Stomach (tissue), 4 donors: ENCODE data around the gene TBC1D14.

Experiments used
- CTCF ChIP-seq, 7 experiments: fragments of 450-650 bp in 4 of 7; fragments of 200-600 bp in 3 of 7; sonication (generic) in 3 of 7; IDR thresholded peaks; one replicate each; pipeline ENCODE4 v1.5.1; 2016 to 2019; ENCODE audit warnings: antibody characterized with exemption in 7 of 7, control low read depth in 2 of 7, mild to moderate bottlenecking in 1 of 7
- EP300 ChIP-seq: sonication (generic); formaldehyde crosslinking; IDR thresholded peaks from one replicate; pipeline ENCODE4 v1.6.1; 2017; ENCODE audit warnings: antibody characterized with exemption
- POLR2A ChIP-seq, 4 donors: fragments of 450-650 bp; IDR thresholded peaks; one replicate each; pipeline ENCODE4 v1.6.1; 2016; ENCODE audit warnings: antibody characterized with exemption in 4 of 4, control low read depth in 2 of 4, mild to moderate bottlenecking in 1 of 4, moderate library complexity in 1 of 4

- TF ChIP-seq EP300 (no peak), CTCF (IDR thresholded peaks at IDR 0.05) (no peak), POLR2A (IDR thresholded peaks at IDR 0.05) (no peak)
These were observed 31.1 kb downstream of the TBC1D14 start for GRCh38 chr4:6940744-6941137.
